ENCODE results near the gene ESRRB. TPM values are rescaled to one million over a fixed set of nuclear protein-coding genes. Genes with fewer than 3 reads are reported as not detected.

The ESRRB gene
- total and polyA plus RNA-seq, 8 donors = 0.58 to 4.6 (median 3.8) TPM; not detected in 2

DNA sequence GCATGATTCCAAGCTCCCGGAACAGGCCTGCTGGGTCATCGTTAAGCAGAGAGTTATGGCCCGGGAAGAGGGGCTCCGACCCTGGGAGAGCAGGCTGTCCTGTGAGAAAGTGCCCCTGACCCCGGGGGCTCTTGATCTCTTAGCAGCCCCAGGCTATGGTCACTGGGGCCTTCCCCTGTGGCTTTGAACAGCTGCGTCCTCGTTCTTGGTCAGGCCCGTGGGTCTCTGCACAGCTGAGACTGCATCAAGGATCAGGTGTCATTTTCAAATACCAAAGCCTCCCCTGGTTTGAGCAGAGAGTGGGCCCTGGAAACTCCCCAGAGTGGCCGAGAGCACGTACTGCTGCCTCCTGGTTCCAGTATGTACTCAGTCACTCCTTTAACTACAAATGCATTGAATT lies 114.8 kb downstream of the ESRRB start:
- 24 to 55% (median 38%) methylated on average over 9 to 10 of the region's 10 CpGs for WGBS, 5 donors
- peak in 1 of 2 donors; percentile 41 for DNase-seq
- no peaks in the 10 kb centered on the region for H3K9me3 ChIP-seq
- H3K4me3 ChIP-seq = no peak overlapping the region
- peaks cover 0 to 4% (median 0%) of the 10 kb centered on the region in 3 donors for H3K27me3 ChIP-seq
- no peak overlapping the region for H3K27ac ChIP-seq
- no peaks in the 10 kb centered on the region for H3K4me1 ChIP-seq
- TF ChIP-seq POLR2A (IDR thresholded peaks at IDR 0.05) (no peak), EP300 (IDR thresholded peaks at IDR 0.05) (no peak), POLR2AphosphoS5 (IDR thresholded peaks at IDR 0.05) (no peak)
- TF ChIP-seq, protein P1, sequence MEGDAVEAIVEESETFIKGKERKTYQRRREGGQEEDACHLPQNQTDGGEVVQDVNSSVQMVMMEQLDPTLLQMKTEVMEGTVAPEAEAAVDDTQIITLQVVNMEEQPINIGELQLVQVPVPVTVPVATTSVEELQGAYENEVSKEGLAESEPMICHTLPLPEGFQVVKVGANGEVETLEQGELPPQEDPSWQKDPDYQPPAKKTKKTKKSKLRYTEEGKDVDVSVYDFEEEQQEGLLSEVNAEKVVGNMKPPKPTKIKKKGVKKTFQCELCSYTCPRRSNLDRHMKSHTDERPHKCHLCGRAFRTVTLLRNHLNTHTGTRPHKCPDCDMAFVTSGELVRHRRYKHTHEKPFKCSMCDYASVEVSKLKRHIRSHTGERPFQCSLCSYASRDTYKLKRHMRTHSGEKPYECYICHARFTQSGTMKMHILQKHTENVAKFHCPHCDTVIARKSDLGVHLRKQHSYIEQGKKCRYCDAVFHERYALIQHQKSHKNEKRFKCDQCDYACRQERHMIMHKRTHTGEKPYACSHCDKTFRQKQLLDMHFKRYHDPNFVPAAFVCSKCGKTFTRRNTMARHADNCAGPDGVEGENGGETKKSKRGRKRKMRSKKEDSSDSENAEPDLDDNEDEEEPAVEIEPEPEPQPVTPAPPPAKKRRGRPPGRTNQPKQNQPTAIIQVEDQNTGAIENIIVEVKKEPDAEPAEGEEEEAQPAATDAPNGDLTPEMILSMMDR (IDR thresholded peaks at IDR 0.05) = no peak
- intact Hi-C loops (cut with DNase I; ENCODE audit: low total_unique reads) = no loop called here
- H3K36me3 ChIP-seq = no peaks in the 10 kb centered on the region

DNA sequence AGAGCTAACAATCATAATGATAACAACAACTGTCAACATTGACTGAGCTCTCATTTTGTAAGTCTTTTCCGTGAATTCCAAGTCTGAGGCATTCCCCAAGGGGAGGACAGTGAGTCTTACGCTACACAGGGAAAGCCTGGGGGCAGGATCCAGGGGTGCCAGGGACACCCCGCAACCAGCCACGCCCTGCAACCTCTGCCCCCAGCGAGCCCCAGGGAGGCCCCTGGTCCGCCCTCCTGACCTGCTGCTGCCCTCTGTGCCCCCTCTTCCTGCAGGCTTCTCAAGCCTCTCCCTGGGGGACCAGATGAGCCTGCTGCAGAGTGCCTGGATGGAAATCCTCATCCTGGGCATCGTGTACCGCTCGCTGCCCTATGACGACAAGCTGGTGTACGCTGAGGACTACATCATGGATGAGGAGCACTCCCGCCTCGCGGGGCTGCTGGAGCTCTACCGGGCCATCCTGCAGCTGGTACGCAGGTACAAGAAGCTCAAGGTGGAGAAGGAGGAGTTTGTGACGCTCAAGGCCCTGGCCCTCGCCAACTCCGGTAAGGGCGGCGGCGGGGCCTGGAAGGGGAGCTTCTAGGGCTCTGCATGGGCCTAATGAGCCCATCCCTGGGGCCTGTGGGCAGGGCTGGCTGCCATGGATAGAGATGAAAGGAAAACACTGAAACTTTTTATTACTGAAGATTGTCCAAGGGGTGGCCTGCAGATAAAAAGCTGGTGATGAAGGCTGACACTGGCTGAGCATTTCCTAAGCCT lies 115.4 kb downstream of the ESRRB start:
- no peak for DNase-seq
- TF ChIP-seq EP300 (IDR thresholded peaks at IDR 0.05) (no peak), POLR2AphosphoS5 (IDR thresholded peaks at IDR 0.05) (no peak), POLR2A (IDR thresholded peaks at IDR 0.05) (no peak)
- TF ChIP-seq, protein P1 (IDR thresholded peaks at IDR 0.05) = no peak
- WGBS, 5 donors = 74 to 89% (median 78%) methylated on average over 18 to 22 of the region's 22 CpGs
- H3K27ac ChIP-seq = no peak overlapping the region
- H3K4me3 ChIP-seq = no peak overlapping the region
- H3K4me1 ChIP-seq = no peaks in the 10 kb centered on the region
- intact Hi-C loops (cut with DNase I; ENCODE audit: low total_unique reads) = no loop called here
- H3K27me3 ChIP-seq = peaks cover 0 to 9% (median 0%) of the 10 kb centered on the region in 3 donors
- no peaks in the 10 kb centered on the region for H3K36me3 ChIP-seq
- H3K9me3 ChIP-seq = no peaks in the 10 kb centered on the region

DNA sequence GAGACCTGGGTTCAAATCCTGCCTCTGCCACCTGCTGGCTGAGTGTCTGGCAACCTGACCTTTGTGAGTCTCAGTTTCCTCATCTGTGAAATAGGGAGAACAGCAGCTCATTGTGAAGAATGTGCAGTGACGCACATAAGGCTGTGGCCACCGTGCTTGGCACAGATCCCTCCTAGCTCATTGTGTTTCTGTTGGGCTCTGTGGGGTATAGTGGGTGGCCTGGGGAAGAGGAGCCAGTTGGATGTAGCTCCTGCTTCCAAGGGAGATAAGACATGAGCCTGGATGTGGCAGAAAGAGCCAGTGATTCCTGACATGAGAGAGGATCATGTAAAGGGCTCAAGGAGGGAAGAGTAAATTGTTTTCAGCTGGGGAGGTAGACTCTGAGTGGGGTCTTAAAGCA lies 120.0 kb downstream of the ESRRB start:
- H3K36me3 ChIP-seq = no peaks in the 10 kb centered on the region
- 82 to 93% (median 86%) methylated on average over 2 of the region's 2 CpGs for WGBS, 5 donors
- no peaks in the 10 kb centered on the region for H3K9me3 ChIP-seq
- no peak for DNase-seq
- H3K27me3 ChIP-seq = peaks cover 0 to 29% (median 0%) of the 10 kb centered on the region in 3 donors
- no peak overlapping the region for H3K27ac ChIP-seq
- H3K4me3 ChIP-seq = no peak overlapping the region
- TF ChIP-seq, protein P1 (IDR thresholded peaks at IDR 0.05) = no peak
- TF ChIP-seq POLR2AphosphoS5 (IDR thresholded peaks at IDR 0.05) = no peak
- TF ChIP-seq POLR2A (IDR thresholded peaks at IDR 0.05) = no peak
- no peak for TF ChIP-seq EP300 (IDR thresholded peaks at IDR 0.05)
- intact Hi-C loops (cut with DNase I; ENCODE audit: low total_unique reads) = no loop called here
- H3K4me1 ChIP-seq = no peaks in the 10 kb centered on the region

DNA sequence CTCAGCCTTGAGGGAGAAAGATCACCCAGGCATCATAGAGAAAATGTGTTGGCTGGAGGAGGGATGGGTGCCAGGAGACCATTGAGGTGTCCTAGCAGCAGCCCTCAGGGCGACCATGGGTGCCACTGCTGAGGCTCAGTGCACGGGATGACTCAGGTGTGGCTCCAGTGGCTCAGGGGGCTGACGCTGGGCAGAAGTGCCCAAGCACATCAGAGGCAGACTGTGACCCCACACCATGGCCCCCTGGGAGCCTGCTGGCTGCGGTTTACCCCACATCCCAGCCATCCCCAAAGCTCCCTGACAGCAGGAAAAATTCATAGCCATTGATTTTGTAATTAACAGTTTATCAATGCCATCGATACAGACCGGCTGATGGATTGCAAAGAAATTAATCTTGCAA lies 120.7 kb downstream of the ESRRB start:
- 63 to 76% (median 70%) methylated on average over 3 to 6 of the region's 6 CpGs for WGBS, 5 donors
- intact Hi-C loops (cut with DNase I; ENCODE audit: low total_unique reads) = no loop called here
- Histone ChIP-seq H3K9me3 (no peaks in the 10 kb centered on the region), H3K27me3 (peaks cover 0 to 26% (median 0%) of the 10 kb centered on the region in 3 donors), H3K36me3 (no peaks in the 10 kb centered on the region), H3K27ac (no peak overlapping the region), H3K4me3 (no peak overlapping the region), H3K4me1 (no peaks in the 10 kb centered on the region)
- TF ChIP-seq POLR2A (IDR thresholded peaks at IDR 0.05) (no peak), POLR2AphosphoS5 (IDR thresholded peaks at IDR 0.05) (no peak)
- no peak for DNase-seq

Measured in stomach (tissue), 9 donors.